ENCODE data around the gene GNA12.

GNA12 gene

GRCh38 chr7:2834748-2835441, 9.2 kb downstream of the GNA12 start:
- no peak for DNase-seq

DNA sequence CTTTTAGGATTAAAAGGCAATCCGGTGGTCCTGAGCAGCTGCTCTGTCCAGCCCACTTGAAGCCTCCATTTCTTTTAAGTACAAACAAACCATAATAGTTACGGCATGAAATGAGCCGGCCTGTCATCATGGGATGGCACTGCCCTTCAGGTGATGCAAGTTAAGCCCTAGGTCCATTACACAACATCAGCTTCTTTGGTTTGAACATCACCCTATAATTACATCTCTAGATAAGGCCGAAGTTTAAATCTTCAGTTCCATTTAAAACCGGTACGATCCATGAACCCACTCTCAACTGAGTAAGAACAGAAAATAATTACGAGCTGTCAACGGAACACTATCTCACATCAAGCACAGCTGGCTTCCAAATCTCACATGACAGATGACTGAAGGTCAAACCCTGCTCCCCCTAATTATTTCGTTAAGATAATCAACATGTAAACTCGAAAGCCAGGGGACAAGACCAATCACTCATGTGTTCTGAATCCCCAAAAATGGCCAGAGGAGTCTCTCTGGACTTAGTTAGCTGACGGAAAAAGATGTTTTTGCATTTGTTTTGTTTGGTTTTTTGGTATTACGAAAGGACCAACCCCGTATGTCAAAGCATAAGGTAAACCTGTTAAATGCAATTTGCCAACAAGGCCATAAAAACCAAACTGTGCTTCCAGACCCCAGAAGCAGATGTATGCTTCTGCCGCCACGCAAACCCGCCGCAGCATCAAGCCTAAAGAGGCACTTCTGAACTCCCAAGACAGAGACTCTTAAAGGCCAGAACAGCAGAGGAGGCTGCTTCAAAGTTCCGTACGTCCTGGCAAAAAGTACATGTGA, 10.8 kb downstream of the GNA12 start:
- no peak for DNase-seq

- DNase-seq: no peak
These were observed 11.6 kb downstream of the GNA12 start for GRCh38 chr7:2832461-2832860.

GRCh38 chr7:2830609-2831376, 13.3 kb downstream of the GNA12 start:
- DNase-seq: no peak

DNA sequence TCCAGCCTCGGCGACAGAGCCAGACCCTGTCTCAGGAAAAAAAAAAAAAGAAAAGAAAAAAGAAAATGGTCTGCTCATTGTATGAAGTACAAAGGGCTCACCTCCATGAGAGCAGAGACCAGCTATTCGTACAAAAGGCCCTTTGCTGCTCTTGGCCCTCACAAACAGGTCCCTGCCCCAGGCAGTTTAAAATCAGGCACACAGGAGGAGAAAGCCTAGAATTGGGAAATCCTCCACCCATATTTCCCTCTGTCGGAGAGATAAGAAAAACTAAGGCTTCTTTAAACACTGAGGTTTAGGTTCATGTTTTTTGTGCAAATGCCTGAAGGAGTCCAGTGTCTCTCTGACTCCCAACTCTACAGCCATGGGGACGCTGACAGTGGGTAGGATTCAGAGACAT, 15.1 kb downstream of the GNA12 start:
- no peak for DNase-seq

DNA sequence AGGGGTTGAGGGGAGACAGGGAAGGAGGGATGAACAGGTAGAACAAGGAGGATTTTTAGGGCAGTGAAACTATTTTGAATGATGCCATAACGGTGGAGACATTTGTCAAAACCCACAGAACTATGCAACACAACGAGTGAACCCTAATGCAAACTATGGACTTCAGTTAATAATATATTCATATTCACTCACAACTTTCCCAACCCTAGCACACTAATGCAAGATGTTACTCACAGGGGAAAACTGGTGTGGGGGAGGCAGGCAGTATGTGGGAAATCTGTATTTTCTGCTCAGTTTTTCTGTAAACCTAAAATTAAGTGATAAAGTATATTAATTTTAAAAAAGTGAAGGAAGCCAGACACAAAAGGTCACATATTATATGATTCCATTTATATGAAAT, 17.3 kb downstream of the GNA12 start:
- no peak for DNase-seq

DNA sequence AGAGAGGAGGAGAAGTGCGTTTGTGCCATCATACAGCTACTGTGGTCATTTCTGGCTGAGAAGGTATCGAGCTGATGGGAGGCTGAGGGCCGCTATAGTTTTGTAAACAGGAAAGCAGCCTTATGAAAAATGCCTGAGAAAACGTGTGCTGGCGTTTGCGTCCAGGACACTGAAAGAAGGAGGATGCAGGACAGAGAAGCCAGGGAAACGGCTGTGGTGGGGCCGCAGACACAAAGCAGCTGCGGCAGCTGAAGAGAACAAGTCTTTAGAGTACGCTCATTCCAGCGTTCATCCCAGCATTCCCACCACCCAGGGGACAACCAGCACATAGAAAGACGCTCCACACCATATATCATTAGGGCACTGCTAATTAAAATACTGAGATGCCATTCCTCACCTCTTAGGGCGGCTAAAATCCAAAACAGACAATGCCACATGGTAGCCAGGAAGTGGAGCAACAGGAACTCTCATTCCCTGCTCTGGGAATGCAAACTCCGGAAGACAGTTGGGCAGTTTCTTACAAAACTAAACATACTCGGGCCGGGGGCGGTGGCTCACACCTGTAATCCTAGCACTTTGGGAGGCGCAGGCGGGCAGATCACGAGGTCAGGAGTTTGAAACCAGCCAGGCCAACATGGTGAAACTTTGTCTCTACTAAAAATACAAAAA, 18.4 kb downstream of the GNA12 start:
- DNase-seq: no peak

DNA sequence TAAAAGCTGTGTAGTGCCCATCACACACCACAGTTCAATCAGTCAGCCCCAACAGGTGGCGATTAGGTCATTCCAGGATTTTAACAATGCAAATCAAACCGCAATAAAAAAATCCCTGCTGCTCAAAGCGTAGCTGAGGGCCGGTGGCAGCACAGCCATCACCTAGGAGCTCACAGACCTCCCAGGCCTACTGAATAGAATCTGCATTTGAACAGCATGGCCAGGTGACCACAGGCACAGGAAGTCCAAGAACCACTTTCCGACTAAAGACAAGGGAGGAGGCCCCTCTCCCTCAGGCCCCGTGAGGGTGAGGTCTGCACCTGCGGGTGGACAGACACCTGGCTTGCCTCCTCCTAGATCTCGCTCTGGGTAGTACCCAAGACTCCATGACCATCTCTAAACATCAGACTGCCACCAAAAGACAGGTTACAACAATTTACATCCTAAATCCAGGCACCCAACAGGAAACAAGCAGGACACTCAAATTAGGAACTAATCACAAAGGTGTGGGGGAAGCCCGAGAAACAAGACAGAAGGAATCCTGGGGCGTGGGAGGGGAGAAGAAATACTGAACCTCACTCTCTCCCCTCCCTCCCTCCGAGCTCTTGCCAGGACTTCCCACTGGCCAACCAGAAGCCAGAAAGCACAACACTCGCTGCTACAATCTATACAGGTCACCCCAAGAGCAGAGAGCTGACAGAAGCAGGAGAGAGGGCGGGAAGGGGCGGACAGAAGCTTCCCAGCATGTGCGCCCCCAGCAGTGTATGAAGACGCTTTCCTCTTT, 19.2 kb downstream of the GNA12 start:
- no peak for DNase-seq

DNA sequence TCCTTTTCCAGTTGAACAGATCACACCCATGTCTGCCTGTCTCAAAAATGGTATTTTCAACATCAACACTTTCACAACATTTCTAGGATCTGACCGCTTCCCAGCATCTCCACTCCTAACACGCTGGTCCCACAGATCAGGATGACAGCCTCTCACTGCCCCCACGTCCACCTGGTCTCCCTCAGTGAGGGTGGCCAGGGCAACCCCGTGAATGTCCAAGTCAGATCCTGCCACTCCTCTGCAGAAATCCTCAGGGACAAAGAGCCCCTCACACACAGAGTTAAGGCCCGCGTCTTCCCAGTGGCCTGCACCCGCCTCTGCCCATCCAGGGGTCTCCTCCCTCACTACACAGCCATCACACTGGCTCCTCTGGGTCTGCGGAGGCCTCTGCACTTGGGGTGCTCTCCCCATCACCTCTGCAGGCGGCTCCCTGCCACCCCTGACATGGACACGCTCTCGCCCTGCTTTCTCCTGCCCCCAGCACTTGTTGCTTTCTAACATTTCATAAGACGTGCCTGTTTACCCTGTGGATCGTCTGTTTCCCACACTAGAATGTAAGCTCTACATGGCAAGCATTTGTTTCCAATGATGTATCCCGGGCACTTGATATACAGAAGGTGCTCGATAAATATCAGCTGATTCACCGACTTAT, 20.0 kb downstream of the GNA12 start:
- DNase-seq: no peak

GRCh38 chr7:2823130-2823529, 21.0 kb downstream of the GNA12 start:
- no peak for DNase-seq

DNA sequence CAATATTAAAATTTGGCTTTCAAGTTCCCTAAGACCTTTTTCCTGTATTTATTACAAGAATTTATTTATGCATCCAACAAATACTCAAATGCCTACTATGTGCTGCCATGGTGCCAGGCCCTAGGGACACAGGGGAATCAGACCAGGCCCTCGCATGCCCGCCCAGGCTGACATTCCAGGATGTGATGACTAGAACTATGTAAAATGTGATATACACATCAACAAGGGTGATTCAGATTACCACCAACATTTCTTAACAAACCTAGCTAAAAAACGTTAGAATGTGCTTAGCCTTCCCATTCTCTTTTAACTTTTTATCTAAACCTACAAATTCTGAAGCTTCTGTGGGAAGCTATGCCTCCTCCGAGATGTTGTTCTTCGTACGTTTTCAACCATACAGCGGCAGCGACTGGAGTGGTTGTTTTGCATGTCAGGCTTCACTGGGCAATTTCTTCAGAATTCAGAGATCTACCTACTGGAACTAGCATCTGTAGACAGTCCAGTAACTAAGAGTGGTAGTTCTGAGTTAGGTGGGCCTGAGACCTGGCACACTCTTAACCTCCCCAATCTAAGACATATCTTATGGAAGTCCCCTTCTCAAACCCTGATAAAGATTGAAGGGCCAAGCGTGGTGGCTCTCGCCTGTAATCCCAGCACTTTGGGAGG, 22.1 kb downstream of the GNA12 start:
- DNase-seq: no peak

- no peak for DNase-seq
These were observed 22.8 kb downstream of the GNA12 start for GRCh38 chr7:2821161-2821841.

DNA sequence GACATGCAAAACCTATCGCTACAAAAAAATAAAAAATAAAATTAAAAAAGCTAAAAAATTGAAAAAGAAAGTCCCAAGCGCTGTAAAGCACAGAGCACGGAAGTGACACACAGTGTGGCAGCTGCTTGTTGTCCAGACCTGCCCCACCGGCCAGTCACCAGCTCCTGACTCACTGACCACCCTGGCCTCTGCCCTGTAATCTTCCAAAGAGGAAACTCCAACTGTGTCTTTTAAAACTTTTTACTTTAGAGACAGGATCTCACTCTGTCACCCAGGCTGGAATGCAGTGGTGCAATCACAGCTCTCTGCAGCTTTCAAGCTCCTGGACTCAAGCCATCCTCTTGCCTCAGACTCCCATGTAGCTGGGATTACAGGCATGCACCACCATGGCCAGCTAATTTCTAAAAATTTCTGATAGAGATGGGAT, 23.6 kb downstream of the GNA12 start:
- no peak for DNase-seq

DNA sequence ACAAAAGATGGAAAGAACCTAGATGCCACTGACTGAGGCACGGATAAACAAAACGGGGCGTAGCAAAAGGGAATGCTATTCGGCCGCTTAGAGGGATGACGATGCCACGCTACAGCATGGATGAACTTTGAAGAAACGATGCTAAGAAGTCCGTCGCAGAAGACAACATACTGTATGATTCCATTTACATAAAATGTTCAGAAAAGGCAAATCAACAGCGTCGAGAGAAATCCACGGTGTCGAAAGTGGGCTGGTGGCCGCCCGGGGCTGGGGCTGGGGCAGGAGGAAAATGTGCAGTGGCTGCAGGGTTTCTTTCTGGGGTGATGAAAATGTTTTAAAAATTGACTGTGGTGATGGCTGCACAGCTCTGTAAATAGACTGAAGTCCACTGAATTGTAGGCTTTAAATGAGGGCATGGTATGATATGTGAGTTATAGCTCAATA, 24.1 kb downstream of the GNA12 start:
- no peak for DNase-seq

DNA sequence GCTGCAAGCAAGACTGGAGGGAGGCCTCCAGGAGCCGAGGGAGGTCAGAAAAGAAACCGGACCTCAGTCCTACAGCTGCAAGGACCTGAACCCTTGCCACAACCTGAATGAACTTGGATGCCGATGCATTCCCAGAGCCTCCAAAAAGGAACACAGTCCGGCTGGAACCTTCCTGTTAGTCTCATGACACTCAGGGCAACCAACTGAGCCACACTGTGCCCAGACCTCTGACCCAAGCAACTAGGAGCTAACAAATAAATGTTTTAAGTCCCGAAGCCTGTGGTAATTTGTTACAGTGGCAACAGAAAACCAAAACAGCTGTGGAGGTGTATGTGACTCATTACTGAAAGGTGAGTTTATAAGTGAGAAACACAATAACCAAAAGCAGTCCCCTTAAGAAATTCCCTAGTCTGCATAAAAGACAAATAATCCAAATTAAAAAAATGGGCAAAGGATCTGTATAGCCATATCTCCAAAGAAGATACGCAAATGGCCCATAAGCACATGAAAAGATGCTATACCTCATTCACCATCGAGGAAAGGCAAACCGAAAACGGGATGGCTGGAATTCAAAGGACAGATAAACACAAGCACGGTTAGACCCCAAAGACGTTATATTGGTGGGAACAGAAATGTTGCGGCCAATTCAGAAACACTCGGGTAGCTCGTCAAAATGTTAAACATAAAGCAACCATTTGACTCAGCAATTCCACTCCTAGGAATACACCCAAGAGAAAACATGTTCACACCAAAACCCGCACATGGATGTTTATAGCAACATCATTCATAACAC, 24.8 kb downstream of the GNA12 start:
- DNase-seq: no peak

- DNase-seq: no peak
These were observed 25.5 kb downstream of the GNA12 start for GRCh38 chr7:2818653-2819052.

DNA sequence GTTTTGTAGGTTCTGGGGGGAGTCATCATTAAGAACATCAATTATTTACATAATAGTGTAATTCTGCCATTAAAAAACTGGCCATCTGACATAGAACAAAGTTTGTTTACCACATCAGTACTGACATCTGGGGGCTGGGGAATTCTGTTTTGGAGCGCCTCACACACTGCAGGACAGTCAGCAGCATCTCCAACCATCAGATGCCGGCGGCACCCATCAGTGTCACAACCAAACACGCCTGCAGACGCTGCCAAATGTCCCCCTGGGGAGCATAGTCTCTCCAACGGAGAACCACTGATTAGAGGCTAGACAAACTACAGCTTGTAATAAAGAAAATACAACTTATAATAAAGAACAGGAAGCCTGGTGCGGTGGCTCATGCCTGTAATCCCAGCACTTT, 26.0 kb downstream of the GNA12 start:
- DNase-seq: no peak

- DNase-seq: no peak
These were observed 26.7 kb downstream of the GNA12 start for GRCh38 chr7:2817456-2817855.

- no peak for DNase-seq
These were observed 28.2 kb downstream of the GNA12 start for GRCh38 chr7:2815875-2816245.
